Right ventricle myocardium inferior (tissue), 1 donor: ENCODE results near the gene GABPB2. TPM values are rescaled to one million over a fixed set of nuclear protein-coding genes. Genes with fewer than 3 reads are reported as not detected.
A peak's percentile ranks its signal among the peaks of the same experiment; 100 is the strongest.
"Not testable (repeated sequence)": the region's sequence is repeated elsewhere in the genome, so short reads cannot be mapped to it uniquely, and the experiment has no call there.

Source experiments
- ATAC-seq: fragments of 200-7000 bp; cut with Tn5 transposase; one replicate; pipeline ENCODE4 v1.9.1; 2020; ENCODE audit warnings: mild to moderate bottlenecking, moderate library complexity
- DNase-seq: peaks from one replicate; pipeline ENCODE4 v3.0.0; 2021; ENCODE audit errors: missing footprints
- intact Hi-C: fragments of 100-400 bp; cut with DNase I; formaldehyde crosslinking; loops from one replicate; pipeline ENCODE4 v1.11.0; 2022
- total RNA-seq: library from RNA; stranded (reverse); fragmentation: NEBNext Ultra II Directional; extraction: Animal tissue kit (Norgen Biotek cat#: 25700); gene quantifications from one replicate; pipeline ENCODE4 v1.2.1, GENCODE V29; 2021
- donor health status: DM: no; HTN: yes; CAD: no; lungs with severe emphysema.

GABPB2 gene
- total RNA-seq, 1 donor from 2014 or later = 8.4 TPM

DNA sequence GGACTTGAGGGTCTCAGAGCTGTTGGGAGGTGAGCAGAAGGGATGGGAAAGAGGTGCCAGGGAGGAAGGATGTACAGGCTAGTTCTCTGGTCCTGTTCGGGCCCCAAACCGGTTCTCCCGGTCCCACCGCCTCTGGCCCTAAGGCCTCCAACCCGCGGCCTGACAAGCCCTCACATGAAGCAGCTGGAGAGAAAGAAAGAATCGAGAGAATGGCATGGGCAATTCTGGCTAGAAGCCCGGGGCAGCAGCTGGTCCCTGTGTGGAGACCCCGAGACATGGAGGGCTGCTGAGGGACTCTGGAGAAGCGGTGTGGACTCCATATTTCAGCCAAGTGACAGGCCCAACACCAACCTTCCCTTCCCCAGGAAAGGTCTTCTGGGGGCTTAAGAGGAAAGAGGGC lies 11.9 kb upstream of the GABPB2 start:
- DNase-seq = no peak
- ATAC-seq = no peak
- intact Hi-C loops = loop anchor here (2.0 kb wide), 1 partner anchor 50 kb away; the partner anchor contains the start of gene PRUNE1

DNA sequence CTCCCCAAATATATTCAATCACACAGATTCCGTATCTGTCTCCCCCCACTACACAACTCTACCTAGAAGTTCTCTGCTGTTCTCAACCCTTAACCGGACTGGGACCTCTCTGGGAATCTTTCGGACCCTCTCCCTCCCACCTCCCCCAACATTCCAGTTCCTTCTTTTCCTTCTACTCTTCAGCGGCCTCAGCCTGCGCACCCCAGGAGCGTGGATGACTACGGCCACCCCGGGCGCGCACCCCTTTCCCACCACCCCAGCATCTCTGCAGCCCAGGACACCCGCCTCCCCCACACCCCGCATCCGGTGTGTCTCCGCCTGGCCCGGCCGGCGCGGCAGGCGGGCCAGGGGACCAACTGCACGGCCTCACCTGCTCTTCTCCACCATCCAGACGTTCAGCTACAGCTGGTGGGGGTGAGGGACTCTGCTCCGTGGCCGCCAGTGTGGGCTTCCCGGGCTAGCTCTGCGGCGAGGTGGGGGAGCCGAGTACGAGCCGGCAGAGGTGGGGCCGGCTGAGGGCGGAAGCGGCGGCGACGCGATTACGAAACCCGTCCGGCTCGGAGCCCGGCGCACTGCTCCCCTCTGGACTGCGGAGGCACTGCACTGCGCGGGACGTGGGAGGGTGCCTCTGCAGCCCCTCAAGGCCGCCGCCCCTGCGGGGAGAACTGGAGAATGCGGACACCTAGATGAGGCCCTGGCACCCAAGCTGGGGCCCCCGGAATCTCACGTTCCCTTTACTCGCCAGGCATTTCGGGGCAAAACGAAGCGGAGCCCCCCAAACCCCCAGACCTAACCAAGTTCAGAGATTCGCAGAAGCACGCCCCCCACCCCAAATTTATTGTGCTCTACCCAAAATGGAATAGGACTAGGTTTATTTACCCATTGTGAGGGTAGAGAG lies 11.2 kb upstream of the GABPB2 start, which contains the start of gene CDC42SE1:
TSS of gene CDC42SE1 (minus strand) at position 514 of the 898 bp plus-strand sequence. CDS start 3,892 bp downstream, outside the sequence.
- ATAC-seq (peak; percentile 95), DNase-seq (peak; percentile 95)
- intact Hi-C loops = loop anchor here (2.0 kb wide), 1 partner anchor 51 kb away; the partner anchor contains the start of gene PRUNE1

DNA sequence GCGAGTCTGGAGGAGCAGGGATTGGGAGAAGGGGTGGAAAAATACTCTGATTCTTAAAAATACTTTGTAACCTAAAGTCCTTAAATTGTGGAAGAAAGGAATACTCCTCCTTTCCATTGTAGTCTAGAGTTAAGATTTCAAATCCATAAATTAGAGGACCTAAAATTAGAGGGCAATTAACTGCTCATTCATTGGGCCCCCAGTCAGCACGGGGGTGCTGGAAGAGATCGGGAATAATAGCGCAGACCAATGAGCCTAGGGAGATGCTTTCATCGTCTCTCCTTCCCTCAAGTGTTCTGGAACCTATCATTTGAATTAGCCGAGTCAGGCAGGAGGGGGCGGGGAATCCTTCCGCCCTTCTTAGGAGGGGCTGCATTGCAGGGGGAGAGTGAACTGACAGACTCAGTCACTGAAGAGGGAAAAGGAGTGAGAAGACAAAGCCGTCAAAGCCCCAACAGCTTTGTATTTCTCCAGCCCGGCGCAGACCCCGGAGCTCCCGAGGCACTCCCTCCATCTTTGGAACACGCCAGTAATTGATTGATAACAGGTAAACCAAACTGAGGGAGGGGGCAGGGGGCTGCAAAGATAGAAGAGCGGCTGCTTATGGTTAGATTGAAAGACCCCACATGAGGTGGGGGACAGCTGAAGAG lies 10.4 kb upstream of the GABPB2 start, which contains the start of gene MLLT11:
TSS of gene MLLT11 (plus strand) at position 391 of the 650 bp plus-strand sequence. CDS start 6,828 bp downstream, outside the sequence.
- peak; percentile 45 for ATAC-seq

DNA sequence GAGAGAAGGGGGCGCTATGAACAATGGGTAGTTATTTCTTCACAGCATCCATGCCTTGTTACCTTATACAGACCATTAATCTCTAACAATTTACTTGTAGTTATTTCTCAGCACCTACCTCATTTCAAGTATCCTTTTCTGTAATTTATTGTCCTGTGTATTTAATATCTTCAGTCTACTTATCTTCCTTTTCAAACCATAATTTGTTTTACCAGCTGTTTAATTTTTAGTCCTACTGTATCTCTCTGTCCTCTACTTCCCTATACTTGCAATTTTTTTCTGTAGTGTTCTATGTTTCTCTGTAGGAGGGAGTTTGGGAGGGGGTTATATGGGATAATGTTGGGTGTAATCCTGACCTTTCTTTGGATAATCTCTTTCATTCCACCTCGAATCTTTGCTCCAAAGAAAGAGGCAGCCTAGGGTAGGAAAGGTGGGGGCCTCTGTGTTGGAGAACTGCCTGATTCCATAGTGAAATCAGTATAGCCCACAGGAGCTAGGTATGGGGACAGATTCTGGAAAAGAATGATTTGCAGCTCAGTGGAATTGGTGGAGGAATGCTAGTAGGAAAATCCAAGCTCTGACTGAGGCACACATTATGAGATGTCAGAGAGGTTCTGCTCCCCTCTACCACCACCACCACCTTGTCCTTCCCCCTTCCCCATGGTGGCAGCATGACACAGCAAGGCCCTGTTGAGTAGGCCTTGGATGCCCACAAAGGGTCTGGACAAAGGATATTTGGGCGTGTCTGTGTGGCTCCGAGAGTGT lies 9.7 kb upstream of the GABPB2 start:
- no peak for ATAC-seq
- intact Hi-C loops = no loop called here

More for the DNA sequence above, 10.4 kb upstream of the GABPB2 start, which contains the start of gene MLLT11:
- DNase-seq = no peak
- intact Hi-C loops = no loop called here

DNA sequence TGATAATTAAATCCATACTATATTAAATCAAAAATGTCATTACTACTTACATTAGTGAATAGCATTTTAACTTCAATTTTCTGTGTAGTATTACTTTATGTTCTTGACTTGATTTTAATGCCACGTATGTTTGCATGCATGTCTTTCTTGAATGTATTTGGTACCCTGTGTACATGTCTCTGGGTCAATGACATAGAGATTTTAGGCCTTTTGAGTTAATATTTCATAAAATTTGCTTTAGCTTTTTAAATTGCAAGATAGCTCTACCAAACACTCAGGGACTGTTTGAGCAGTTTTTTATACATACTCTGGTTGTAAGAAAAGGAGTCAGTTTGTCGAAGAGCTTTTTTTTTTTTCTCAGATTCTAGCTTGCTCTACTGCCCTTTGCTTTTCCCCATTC lies 8.9 kb upstream of the GABPB2 start:
- DNase-seq (no peak), ATAC-seq (no peak)
- intact Hi-C loops = no loop called here

More for the DNA sequence above, 9.7 kb upstream of the GABPB2 start:
- no peak for DNase-seq

DNA sequence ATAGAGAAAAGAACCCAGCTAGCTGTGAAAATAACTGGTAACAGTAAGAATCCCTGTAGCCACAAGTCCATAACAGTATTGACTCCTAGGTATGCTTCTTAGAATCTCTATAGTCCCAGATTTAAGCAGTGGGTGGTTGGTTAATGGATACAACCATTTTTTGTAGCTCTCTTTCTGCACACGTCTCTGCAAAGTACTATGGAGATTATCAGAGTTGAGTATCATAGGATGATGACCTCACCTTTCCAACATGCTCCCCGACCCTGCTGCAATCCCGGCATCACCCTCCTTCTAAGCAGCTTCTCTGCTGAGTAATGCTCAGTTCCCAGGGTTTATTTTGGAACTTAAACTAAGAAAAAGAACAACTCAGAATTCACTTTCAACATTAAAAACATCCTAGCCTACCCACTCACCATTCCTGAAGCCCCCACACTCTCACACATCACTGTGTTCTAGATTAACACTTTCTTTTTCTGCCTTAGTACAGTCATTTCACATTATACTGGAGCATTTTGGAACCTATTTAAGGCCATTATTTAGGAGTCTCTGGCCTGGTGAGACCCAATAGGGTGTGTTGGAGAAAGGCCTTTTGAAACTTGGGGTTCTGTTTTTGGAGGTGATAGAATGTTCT lies 7.7 kb upstream of the GABPB2 start:
- intact Hi-C loops = no loop called here
- ATAC-seq (no peak), DNase-seq (no peak)

DNA sequence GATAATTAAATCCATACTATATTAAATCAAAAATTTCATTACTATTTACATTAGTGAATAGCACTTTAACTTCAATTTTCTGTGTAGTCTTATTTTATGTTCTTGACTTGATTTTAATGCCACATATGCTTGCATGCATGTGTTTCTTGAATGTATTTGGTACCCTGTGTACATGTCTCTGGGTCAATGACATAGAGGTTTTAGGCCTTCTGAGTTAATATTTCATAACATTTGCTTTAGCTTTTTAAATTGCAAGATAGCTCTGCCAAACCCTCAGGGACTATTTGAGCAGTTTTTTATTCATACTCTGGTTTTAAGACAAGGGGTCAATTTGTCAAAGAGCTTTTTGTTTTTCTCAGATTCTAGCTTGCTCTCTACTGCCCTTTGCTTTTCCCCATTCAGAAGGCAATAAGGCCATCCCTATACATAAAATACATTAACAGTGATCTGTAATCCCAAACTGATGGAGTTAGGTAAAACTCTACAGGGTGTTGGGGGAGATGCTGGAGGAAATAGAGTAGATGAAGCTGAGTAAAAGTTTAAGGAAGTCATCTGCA lies 5.4 kb upstream of the GABPB2 start:
- intact Hi-C loops = no loop called here
- DNase-seq = no peak
- no peak for ATAC-seq

DNA sequence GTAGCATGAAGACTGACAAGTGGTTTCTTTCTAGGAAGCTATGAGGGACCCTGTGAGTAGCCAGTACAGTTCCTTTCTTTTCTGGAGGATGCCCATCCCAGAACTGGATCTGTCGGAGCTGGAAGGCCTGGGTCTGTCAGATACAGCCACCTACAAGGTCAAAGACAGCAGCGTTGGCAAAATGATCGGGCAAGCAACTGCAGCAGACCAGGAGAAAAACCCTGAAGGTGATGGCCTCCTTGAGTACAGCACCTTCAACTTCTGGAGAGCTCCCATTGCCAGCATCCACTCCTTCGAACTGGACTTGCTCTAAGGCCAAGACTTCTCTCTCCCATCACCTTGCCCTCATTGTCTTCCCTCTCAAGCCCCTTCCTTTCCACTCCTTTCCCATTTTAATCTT lies 3.4 kb upstream of the GABPB2 start:
- ATAC-seq (no peak), DNase-seq (no peak)
- intact Hi-C loops = no loop called here

DNA sequence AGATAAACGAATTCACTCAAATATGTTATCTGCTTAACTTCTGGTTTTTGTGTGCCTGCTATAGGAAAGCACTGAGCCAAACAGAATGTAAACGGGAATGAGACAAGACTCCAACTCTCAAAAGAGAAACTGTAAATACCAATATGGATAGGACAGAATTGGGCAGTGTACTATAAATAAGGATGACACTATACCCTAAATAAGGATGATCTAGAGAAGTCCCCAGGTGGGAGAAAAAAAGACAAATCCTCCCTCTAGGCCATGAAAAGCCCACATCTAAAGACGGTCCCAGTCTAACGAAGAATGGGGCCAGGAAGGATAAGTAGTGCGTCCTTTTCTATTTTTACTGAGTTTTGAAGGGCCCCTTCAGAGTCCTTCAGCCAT lies 1.5 kb upstream of the GABPB2 start:
- ATAC-seq = no peak
- intact Hi-C loops = no loop called here
- DNase-seq = no peak

DNA sequence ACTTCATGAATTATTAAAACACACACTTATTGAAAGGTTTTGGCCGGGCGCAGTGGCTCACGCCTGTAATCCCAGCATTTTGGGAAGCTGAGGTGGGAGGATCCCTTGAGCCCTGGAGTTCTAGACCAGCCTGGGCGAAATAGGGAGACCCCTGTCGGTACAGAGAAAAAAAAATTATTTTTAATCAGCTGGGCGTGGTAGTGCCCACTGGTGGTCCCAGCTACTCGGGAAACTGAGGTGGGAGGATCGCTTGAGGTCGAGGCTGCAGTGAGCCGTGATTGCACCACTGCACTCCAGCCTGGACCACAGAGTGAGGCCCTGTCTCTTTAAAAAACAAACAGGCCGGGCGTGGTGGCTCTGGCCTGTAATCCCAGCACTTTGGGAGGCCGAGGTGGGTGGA lies 1.7 kb downstream of the GABPB2 start:
- no peak for DNase-seq
- no peak for ATAC-seq
- intact Hi-C loops = no loop called here

DNA sequence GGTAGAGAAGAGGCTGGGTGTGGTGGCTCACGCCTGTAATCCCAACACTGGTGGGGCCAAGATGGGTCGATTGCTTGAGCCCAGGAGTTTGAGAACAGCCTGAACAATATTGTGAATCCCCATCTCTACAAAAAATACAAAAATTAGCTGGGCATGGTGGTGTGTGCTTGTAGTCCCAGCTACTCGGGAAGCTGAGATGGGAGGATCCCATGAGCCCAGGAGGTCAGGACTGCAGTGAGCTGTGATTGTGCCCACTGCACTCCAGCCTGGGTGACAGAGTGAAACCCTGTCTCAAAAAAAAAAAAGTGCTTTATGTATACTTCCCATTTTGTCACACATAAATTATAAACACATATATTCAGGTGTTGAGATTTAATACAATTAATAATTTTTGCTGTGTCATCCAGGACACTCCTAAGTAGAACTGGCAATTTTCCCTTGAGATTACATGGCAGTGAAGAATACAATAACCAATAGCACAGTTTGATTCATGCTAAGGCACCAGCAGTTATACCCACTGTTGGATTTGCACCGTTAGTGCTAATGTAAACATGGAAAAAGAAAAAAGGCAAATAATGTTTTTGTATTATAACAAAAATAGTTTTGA lies 15.5 kb downstream of the GABPB2 start:
- DNase-seq (no peak), ATAC-seq (no peak)
- intact Hi-C loops = no loop called here

DNA sequence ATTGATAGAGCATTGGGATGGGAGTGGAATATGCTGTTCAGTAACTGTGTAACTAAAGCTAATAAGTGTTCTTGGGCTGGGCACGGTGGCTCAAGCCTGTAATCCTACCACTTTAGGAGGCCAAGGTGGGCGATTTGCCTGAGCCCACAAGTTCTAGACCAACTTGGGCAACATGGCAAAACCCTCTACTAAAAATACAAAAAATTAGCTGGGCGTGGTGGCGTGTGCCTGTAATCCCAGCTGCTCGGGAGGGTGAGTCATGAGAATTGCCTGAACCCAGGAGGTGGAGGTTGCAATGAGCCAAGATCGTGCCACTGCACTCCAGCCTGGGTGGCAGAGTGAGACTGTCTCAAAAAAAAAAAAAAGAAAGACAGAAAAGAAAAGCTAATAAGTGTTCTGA lies 26.9 kb downstream of the GABPB2 start:
- not testable (repeated sequence) for ATAC-seq, DNase-seq
- intact Hi-C loops = loop anchor here (10.0 kb wide), 1 partner anchor 157 kb away; the partner anchor contains the start of gene PSMD4

DNA sequence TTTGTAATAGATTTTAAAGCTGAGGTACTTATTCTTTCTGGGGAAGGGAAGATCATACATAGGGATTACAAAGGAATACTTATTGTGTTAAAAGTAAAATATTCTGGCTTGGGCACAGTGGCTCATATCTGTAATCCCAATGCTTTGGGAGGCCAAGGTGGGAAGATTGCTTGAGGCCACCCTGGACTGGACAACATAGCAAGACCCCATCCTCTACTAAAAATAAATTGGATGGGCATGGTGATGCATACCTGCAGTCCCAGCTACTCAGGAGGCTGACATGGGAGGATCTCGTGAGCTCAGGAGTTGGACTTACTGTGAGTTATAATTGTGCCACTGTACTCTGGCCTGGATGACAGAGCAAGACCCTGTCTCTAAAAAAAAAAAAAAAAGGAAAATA lies 27.6 kb downstream of the GABPB2 start:
- intact Hi-C loops = loop anchor here (10.0 kb wide), 1 partner anchor 157 kb away; the partner anchor contains the start of gene PSMD4
- ATAC-seq (no peak), DNase-seq (no peak)

DNA sequence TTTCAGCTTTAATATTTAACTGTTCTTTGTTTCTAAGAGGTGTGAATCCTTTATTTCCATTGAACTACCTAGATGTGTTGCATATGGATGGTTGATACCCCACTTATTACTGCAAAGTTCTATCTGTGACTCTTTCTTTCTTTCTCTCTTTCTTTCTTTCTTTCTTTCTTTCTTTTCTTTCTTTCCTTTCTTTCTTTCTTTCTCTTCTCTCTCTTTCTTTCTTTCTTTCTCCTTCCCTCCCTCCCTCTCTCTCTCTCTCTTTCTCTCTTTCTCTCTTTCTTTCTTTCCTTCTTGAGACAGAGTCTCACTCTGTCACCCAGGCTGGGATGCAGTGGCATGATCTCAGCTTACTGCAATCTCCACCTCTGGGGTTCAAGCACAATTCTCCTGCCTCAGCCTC lies 34.1 kb downstream of the GABPB2 start:
- ATAC-seq (no peak), DNase-seq (no peak)
- intact Hi-C loops = no loop called here

DNA sequence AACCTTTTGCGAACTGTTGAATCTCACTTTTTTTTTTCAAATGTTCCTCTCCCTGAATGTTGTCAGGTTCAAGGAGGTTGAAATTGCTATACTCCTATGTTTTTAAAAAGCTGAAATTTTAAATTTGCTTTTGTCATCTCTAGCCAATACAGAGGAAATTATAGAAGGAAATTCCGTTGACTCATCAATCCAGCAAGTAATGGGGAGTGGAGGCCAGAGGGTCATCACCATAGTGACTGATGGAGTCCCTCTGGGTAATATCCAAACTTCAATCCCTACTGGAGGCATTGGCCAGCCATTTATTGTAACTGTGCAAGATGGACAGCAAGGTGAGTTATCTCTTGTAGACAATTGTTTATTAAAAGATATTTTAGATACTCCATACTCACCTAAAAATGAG lies 36.3 kb downstream of the GABPB2 start:
- no peak for DNase-seq
- ATAC-seq = no peak
- intact Hi-C loops = no loop called here

DNA sequence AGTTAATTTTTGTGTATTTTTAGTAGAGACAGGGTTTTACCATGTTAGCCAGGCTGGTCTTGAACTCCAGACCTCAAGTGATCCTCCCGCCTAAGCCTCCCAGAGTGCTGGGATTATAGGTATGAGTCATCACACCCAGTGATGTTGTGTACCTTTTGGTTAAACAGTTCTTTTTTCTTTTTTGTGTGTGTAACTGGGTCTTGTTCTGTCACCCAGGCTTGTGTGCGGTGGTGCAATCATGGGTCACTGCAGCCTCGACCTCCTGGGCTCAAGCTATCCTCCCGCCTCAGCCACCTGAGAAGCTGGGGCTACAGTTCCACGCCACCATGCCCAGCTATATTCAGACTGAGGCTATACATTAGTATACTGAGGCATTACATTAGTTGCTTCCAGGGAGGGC lies 37.8 kb downstream of the GABPB2 start:
- ATAC-seq (no peak), DNase-seq (no peak)
- intact Hi-C loops = no loop called here

DNA sequence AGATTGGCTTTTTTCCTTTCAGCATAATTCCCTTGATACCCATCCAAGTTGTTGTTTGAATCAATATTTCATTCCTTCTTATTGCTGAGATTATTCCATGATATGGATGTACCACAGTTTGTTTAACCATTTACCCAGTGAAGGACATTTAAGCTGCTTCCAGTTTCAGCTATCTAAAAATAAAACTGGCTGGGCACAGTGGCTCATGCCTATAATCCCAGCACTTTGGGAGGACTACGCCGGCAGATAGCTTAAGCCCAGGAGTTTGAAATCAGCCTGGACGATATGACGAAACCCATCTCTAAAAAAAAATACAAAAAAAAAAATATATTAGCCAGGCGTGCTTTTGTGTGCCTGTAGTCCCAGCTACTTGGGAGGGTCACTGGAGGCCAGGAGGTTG lies 43.3 kb downstream of the GABPB2 start:
- ATAC-seq (no peak), DNase-seq (no peak)
- intact Hi-C loops = no loop called here
